HEK293 (cell line): Measurements from ENCODE around the gene RASA3.

Experiments used
- CTCF ChIA-PET: fragments of 350-600 bp; formaldehyde crosslinking; extraction: SDS; loops from one replicate; lab custom pipeline; 2021; ENCODE audit warnings: antibody characterized with exemption; lab: Yijun Ruan, JAX
- POLR2A ChIA-PET: fragments of 300-600 bp; formaldehyde crosslinking; extraction: SDS; loops from one replicate; lab custom pipeline; 2020; ENCODE audit warnings: antibody characterized with exemption, inconsistent platforms; lab: Yijun Ruan, JAX
- H3K27ac ChIP-seq: fragments of 200-500 bp; sonication (Bioruptor generic); 2 replicates; pipeline ENCODE4 v1.5.1; 2014; ENCODE audit warnings: low read depth, low read length, control low read depth, inconsistent platforms; ENCODE audit errors: extremely low read depth
- H3K36me3 ChIP-seq, 2 experiments: fragments of 200-500 bp in 1 of 2; sonication (Bioruptor generic) in 1 of 2; 1 replicate in 1 of 2; 2 replicates in 1 of 2; pipeline ENCODE4 v1.5.1; 2014 to 2017; ENCODE audit warnings: inconsistent platforms in 2 of 2, low read length in 2 of 2; ENCODE audit not compliant: control insufficient read depth in 2 of 2, insufficient read depth in 1 of 2
- H3K4me1 ChIP-seq: fragments of 200-500 bp; sonication (Bioruptor generic); 2 replicates; pipeline ENCODE4 v1.5.1; 2014; ENCODE audit warnings: mild to moderate bottlenecking, low read length, inconsistent platforms; ENCODE audit not compliant: control insufficient read depth, insufficient read depth
- H3K4me3 ChIP-seq: 2 replicates; pipeline ENCODE4 v1.5.1; 2011; ENCODE audit warnings: low read depth, mild to moderate bottlenecking, control low read depth, low read length, moderate library complexity
- H3K9me3 ChIP-seq: fragments of 200-500 bp; sonication (Bioruptor generic); 2 replicates; pipeline ENCODE4 v1.5.1; 2014; ENCODE audit warnings: low read depth, low read length, inconsistent platforms; ENCODE audit not compliant: control insufficient read depth, insufficient read depth
- GLIS1 ChIP-seq: fragments of 450-650 bp; formaldehyde crosslinking; IDR thresholded peaks from 2 replicates; pipeline ENCODE4 v1.5.1; 2016; ENCODE audit warnings: missing biosample characterization, missing genetic modification characterization
- IKZF3 ChIP-seq: fragments of 450-650 bp; IDR thresholded peaks from 2 replicates; pipeline ENCODE4 v1.5.0; 2018; ENCODE audit warnings: missing biosample characterization, mild to moderate bottlenecking, missing genetic modification characterization, moderate library complexity
- KLF7 ChIP-seq: fragments of 450-650 bp; formaldehyde crosslinking; IDR thresholded peaks from 2 replicates; pipeline ENCODE4 v1.5.1; 2016; ENCODE audit warnings: missing biosample characterization, missing genetic modification characterization, borderline replicate concordance
- REPIN1 ChIP-seq: fragments of 450-650 bp; formaldehyde crosslinking; IDR thresholded peaks from 2 replicates; pipeline ENCODE4 v1.5.1; 2017; ENCODE audit warnings: missing biosample characterization, missing genetic modification characterization, low read depth
- SETDB1 ChIP-seq: IDR thresholded peaks from one replicate; pipeline ENCODE4 v1.6.1; 2017; ENCODE audit warnings: mild to moderate bottlenecking, low read length, moderate library complexity, mixed read lengths; ENCODE audit not compliant: insufficient read length
- ZBTB26 ChIP-seq: fragments of 450-650 bp; formaldehyde crosslinking; optimal IDR thresholded peaks from 2 replicates; pipeline ENCODE3; 2016; ENCODE audit warnings: missing biosample characterization, mild to moderate bottlenecking, missing genetic modification characterization
- ZBTB7A ChIP-seq: fragments of 450-650 bp; formaldehyde crosslinking; IDR thresholded peaks from 2 replicates; pipeline ENCODE4 v1.5.1; 2016; ENCODE audit warnings: low read depth, missing biosample characterization, missing genetic modification characterization
- ZFP41 ChIP-seq: fragments of 450-650 bp; formaldehyde crosslinking; IDR thresholded peaks from 2 replicates; pipeline ENCODE4 v1.5.1; 2016; ENCODE audit warnings: missing biosample characterization, missing genetic modification characterization, borderline replicate concordance
- ZNF202 ChIP-seq: fragments of 450-650 bp; formaldehyde crosslinking; IDR thresholded peaks from 2 replicates; pipeline ENCODE4 v1.5.1; 2016; ENCODE audit warnings: missing biosample characterization, missing genetic modification characterization, borderline replicate concordance
- ZNF23 ChIP-seq: fragments of 450-650 bp; formaldehyde crosslinking; IDR thresholded peaks from 2 replicates; pipeline ENCODE4 v1.5.1; 2016; ENCODE audit warnings: missing biosample characterization, missing genetic modification characterization, borderline replicate concordance
- ZNF335 ChIP-seq: fragments of 450-650 bp; formaldehyde crosslinking; conservative IDR thresholded peaks from 2 replicates; pipeline ENCODE4 v1.5.1; 2016; ENCODE audit warnings: missing biosample characterization, missing genetic modification characterization
- ZNF514 ChIP-seq: fragments of 450-650 bp; formaldehyde crosslinking; IDR thresholded peaks from 2 replicates; pipeline ENCODE4 v1.5.1; 2016; ENCODE audit warnings: missing biosample characterization, missing genetic modification characterization
- ZNF518A ChIP-seq: fragments of 450-650 bp; formaldehyde crosslinking; conservative IDR thresholded peaks from 2 replicates; pipeline ENCODE4 v1.5.1; 2016; ENCODE audit warnings: low read depth, missing biosample characterization, missing genetic modification characterization
- ZNF544 ChIP-seq: fragments of 450-650 bp; formaldehyde crosslinking; IDR thresholded peaks from 2 replicates; pipeline ENCODE4 v1.5.0; 2017; ENCODE audit warnings: missing biosample characterization, missing genetic modification characterization
- ZNF785 ChIP-seq: fragments of 450-650 bp; formaldehyde crosslinking; IDR thresholded peaks from 2 replicates; pipeline ENCODE4 v1.5.1; 2016; ENCODE audit warnings: missing biosample characterization, missing genetic modification characterization
- ZNF792 ChIP-seq: fragments of 450-650 bp; formaldehyde crosslinking; IDR thresholded peaks from 2 replicates; pipeline ENCODE4 v1.5.1; 2016; ENCODE audit warnings: missing biosample characterization, missing genetic modification characterization
- ZNF837 ChIP-seq: fragments of 450-650 bp; formaldehyde crosslinking; IDR thresholded peaks from 2 replicates; pipeline ENCODE4 v1.5.1; 2016; ENCODE audit warnings: missing biosample characterization, missing genetic modification characterization
- ZSCAN16 ChIP-seq: fragments of 450-650 bp; formaldehyde crosslinking; IDR thresholded peaks from 2 replicates; pipeline ENCODE4 v1.5.1; 2016; ENCODE audit warnings: missing biosample characterization, missing genetic modification characterization
- TF ChIP-seq, protein P1 (sequence below): fragments of 450-650 bp; formaldehyde crosslinking; IDR thresholded peaks from 2 replicates; pipeline ENCODE4; 2016; ENCODE audit warnings: missing biosample characterization, missing genetic modification characterization
- TF ChIP-seq, protein P2 (sequence below): fragments of 450-650 bp; formaldehyde crosslinking; IDR thresholded peaks from 2 replicates; pipeline ENCODE4 v1.5.1; 2016; ENCODE audit warnings: missing biosample characterization, missing genetic modification characterization

Gene RASA3

GRCh38 chr13:114082849-114083645 lies 49.4 kb downstream of the RASA3 start (continued):
- TF ChIP-seq ZBTB26 (tag by site-specific recombination) (no peak), ZNF202 (tag by site-specific recombination) (no peak), ZNF785 (tag by site-specific recombination) (no peak)

- H3K27ac ChIP-seq = no peak overlapping the region
- ChIA-PET POLR2A (no interaction called here), CTCF (interaction anchor here (0.5 kb wide), 1 partner anchor 172 kb away, joined by 4 read pairs; no protein-coding TSS in a partner anchor)
- no peak overlapping the region for H3K4me3 ChIP-seq
- no peaks in the 10 kb centered on the region for H3K4me1 ChIP-seq
- no peak for TF ChIP-seq REPIN1 (tag by site-specific recombination)
- peak; percentile 44 for TF ChIP-seq GLIS1 (tag by site-specific recombination)
- no peaks in the 10 kb centered on the region for H3K9me3 ChIP-seq
- no peaks in the 10 kb centered on the region for H3K36me3 ChIP-seq
Measured at GRCh38 chr13:114081761-114082681, 50.4 kb downstream of the RASA3 start.

GRCh38 chr13:114080739-114081561 lies 51.5 kb downstream of the RASA3 start:
- Histone ChIP-seq H3K9me3 (no peaks in the 10 kb centered on the region), H3K4me3 (no peak overlapping the region), H3K27ac (no peak overlapping the region), H3K4me1 (no peaks in the 10 kb centered on the region), H3K36me3 (no peaks in the 10 kb centered on the region)
- POLR2A ChIA-PET = no interaction called here
- CTCF ChIA-PET = no interaction called here
- TF ChIP-seq ZNF23 (tag by site-specific recombination) (no peak), ZBTB7A (tag by site-specific recombination) (no peak), SETDB1 (no peak), ZNF837 (tag by site-specific recombination) (no peak), KLF7 (tag by site-specific recombination) (no peak), ZNF792 (tag by site-specific recombination) (no peak), ZNF518A (no peak), ZNF514 (tag by site-specific recombination) (no peak), ZFP41 (tag by site-specific recombination) (no peak), IKZF3 (tag by site-specific recombination) (no peak), ZNF544 (tag by site-specific recombination) (no peak), ZNF335 (tag by site-specific recombination) (no peak), ZSCAN16 (tag by site-specific recombination) (no peak)
- TF ChIP-seq, protein P1, sequence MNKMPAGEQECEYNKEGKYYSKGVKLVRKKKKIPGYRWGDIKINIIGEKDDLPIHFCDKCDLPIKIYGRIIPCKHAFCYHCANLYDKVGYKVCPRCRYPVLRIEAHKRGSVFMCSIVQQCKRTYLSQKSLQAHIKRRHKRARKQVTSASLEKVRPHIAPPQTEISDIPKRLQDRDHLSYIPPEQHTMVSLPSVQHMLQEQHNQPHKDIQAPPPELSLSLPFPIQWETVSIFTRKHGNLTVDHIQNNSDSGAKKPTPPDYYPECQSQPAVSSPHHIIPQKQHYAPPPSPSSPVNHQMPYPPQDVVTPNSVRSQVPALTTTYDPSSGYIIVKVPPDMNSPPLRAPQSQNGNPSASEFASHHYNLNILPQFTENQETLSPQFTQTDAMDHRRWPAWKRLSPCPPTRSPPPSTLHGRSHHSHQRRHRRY = no peak
- TF ChIP-seq, protein P2, sequence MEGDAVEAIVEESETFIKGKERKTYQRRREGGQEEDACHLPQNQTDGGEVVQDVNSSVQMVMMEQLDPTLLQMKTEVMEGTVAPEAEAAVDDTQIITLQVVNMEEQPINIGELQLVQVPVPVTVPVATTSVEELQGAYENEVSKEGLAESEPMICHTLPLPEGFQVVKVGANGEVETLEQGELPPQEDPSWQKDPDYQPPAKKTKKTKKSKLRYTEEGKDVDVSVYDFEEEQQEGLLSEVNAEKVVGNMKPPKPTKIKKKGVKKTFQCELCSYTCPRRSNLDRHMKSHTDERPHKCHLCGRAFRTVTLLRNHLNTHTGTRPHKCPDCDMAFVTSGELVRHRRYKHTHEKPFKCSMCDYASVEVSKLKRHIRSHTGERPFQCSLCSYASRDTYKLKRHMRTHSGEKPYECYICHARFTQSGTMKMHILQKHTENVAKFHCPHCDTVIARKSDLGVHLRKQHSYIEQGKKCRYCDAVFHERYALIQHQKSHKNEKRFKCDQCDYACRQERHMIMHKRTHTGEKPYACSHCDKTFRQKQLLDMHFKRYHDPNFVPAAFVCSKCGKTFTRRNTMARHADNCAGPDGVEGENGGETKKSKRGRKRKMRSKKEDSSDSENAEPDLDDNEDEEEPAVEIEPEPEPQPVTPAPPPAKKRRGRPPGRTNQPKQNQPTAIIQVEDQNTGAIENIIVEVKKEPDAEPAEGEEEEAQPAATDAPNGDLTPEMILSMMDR (tag by site-specific recombination) = no peak
